A673 (cell line): ENCODE measurements around the gene HERC2. TPM values are rescaled to one million over a fixed set of nuclear protein-coding genes. Genes with fewer than 3 reads are reported as not detected.

ENCODE experiments used
- BruUV-seq: library from RNA; stranded (reverse); fragments of 400-500 nt; replicated peaks from 2 replicates; lab custom pipeline; 2021; lab: Mats Ljungman, UMichigan
- CTCF ChIA-PET: fragments of 300-600 bp; sonication (Branson Sonifier 250); formaldehyde crosslinking; loops from one replicate; lab custom pipeline; 2022; ENCODE audit warnings: antibody characterized with exemption; lab: Charles Lee
- POLR2A ChIA-PET: fragments of 300-600 bp; sonication (Branson Sonifier 250); formaldehyde crosslinking; loops from one replicate; lab custom pipeline; 2022; ENCODE audit warnings: antibody characterized with exemption; ENCODE audit not compliant: low non-redundant PET; lab: Charles Lee
- DNase-seq: peaks from one replicate; pipeline ENCODE4 v3.0.0-alpha.2; 2015; ENCODE audit warnings: low spot score
- H3K27ac ChIP-seq: fragments of 200-600 bp; sonication (generic); 2 replicates; pipeline ENCODE4 v1.5.1; 2016; ENCODE audit warnings: mixed run types, low read depth, mild to moderate bottlenecking, mixed read lengths, antibody characterized with exemption, low read length; ENCODE audit not compliant: poor library complexity, severe bottlenecking
- H3K27me3 ChIP-seq: fragments of 200-600 bp; sonication (generic); replicated peaks from 2 replicates; pipeline ENCODE4 v1.6.1; 2017; ENCODE audit warnings: mixed run types, low read depth, mild to moderate bottlenecking, mixed read lengths, antibody characterized with exemption, low read length; ENCODE audit not compliant: insufficient read depth, poor library complexity
- H3K36me3 ChIP-seq: fragments of 200-600 bp; sonication (generic); 2 replicates; pipeline ENCODE4 v1.6.1; 2016; ENCODE audit warnings: mixed run types, mild to moderate bottlenecking, mixed read lengths, antibody characterized with exemption, low read length; ENCODE audit not compliant: insufficient read depth, poor library complexity, severe bottlenecking
- H3K4me1 ChIP-seq: fragments of 200-600 bp; sonication (generic); 2 replicates; pipeline ENCODE4 v1.6.1; 2017; ENCODE audit warnings: mixed run types, mild to moderate bottlenecking, mixed read lengths, antibody characterized with exemption, low read length; ENCODE audit not compliant: insufficient read depth, poor library complexity, severe bottlenecking
- H3K4me3 ChIP-seq: fragments of 200-600 bp; sonication (generic); 2 replicates; pipeline ENCODE4 v1.5.1; 2016; ENCODE audit warnings: low read depth, mixed run types, mild to moderate bottlenecking, mixed read lengths, low read length; ENCODE audit not compliant: poor library complexity, severe bottlenecking
- H3K9me3 ChIP-seq: fragments of 200-600 bp; sonication (generic); 2 replicates; pipeline ENCODE4 v1.6.1; 2016; ENCODE audit warnings: mixed run types, low read depth, mild to moderate bottlenecking, mixed read lengths, antibody characterized with exemption, low read length; ENCODE audit not compliant: poor library complexity, severe bottlenecking
- EZH2 ChIP-seq: fragments of 200-600 bp; sonication (generic); IDR thresholded peaks from 2 replicates; pipeline ENCODE4 v1.6.1; 2017; ENCODE audit warnings: borderline replicate concordance, low read depth, mild to moderate bottlenecking, mixed read lengths, antibody characterized with exemption, low read length; ENCODE audit not compliant: poor library complexity, severe bottlenecking
- intact Hi-C: fragments of 100-400 bp; cut with micrococcal nuclease; formaldehyde crosslinking; loops from one replicate; pipeline ENCODE4 v1.10.0; 2022; ENCODE audit not compliant: unreplicated experiment
- total RNA-seq: library from RNA; stranded (reverse); gene quantifications from 2 replicates; pipeline ENCODE4 v1.2.3, GENCODE V29; 2021
- TF ChIP-seq, protein P1 (sequence below): fragments of 300-800, 200-600 bp; sonication (generic); conservative IDR thresholded peaks from 2 replicates; pipeline ENCODE4 v1.5.1; 2017; ENCODE audit warnings: low read depth, mild to moderate bottlenecking, antibody characterized with exemption, low read length, moderate library complexity, mixed read lengths

HERC2 gene
- total RNA-seq, 1 experiment from 2014 or later, result 86.1 TPM

- TF ChIP-seq, protein P1, sequence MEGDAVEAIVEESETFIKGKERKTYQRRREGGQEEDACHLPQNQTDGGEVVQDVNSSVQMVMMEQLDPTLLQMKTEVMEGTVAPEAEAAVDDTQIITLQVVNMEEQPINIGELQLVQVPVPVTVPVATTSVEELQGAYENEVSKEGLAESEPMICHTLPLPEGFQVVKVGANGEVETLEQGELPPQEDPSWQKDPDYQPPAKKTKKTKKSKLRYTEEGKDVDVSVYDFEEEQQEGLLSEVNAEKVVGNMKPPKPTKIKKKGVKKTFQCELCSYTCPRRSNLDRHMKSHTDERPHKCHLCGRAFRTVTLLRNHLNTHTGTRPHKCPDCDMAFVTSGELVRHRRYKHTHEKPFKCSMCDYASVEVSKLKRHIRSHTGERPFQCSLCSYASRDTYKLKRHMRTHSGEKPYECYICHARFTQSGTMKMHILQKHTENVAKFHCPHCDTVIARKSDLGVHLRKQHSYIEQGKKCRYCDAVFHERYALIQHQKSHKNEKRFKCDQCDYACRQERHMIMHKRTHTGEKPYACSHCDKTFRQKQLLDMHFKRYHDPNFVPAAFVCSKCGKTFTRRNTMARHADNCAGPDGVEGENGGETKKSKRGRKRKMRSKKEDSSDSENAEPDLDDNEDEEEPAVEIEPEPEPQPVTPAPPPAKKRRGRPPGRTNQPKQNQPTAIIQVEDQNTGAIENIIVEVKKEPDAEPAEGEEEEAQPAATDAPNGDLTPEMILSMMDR, result no peak
- no peak for TF ChIP-seq EZH2
- Histone ChIP-seq H3K36me3 (peaks cover 45% of the 10 kb centered on the region), H3K27me3 (no peaks in the 10 kb centered on the region), H3K9me3 (no peaks in the 10 kb centered on the region), H3K4me3 (no peak overlapping the region), H3K4me1 (no peaks in the 10 kb centered on the region), H3K27ac (no peak overlapping the region)
- CTCF ChIA-PET, result no interaction called here
- DNase-seq, result no peak
- no TSS peak for BruUV-seq
- POLR2A ChIA-PET, result no interaction called here
- intact Hi-C loops, result no loop called here
These were observed 154.9 kb downstream of the HERC2 start for GRCh38 chr15:28167042-28167441.

- BruUV-seq, result no TSS peak
- Histone ChIP-seq H3K4me1 (no peaks in the 10 kb centered on the region), H3K36me3 (peaks cover 51% of the 10 kb centered on the region), H3K27me3 (no peaks in the 10 kb centered on the region), H3K4me3 (no peak overlapping the region), H3K9me3 (no peaks in the 10 kb centered on the region), H3K27ac (no peak overlapping the region)
- ChIA-PET POLR2A (no interaction called here), CTCF (no interaction called here)
- intact Hi-C loops, result no loop called here
- DNase-seq, result no peak
- TF ChIP-seq, protein P1, result no peak
- TF ChIP-seq EZH2, result no peak
These were observed 156.2 kb downstream of the HERC2 start for GRCh38 chr15:28165791-28166190.

DNA sequence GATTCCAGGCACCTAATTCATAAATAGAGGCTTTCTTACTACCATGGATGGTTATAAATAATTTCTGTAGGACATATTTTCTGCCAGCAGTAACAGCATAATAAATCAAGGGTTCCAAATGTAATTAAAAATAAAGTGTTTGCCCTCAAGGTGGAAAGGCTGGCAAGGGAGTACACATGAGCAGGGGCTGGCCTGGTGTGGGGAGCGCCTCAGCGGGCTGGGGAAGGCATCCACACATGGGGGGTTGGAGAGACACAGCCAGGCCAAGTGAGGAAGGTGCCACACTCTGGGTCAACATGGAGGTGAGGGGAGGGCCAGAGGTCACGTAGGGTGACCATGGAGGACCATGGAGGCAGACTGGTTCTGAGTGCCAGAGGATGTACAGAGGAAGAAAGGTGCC lies 157.1 kb downstream of the HERC2 start:
- peaks cover 50% of the 10 kb centered on the region for H3K36me3 ChIP-seq
- POLR2A ChIA-PET, result no interaction called here
- no peak for DNase-seq
- no peaks in the 10 kb centered on the region for H3K27me3 ChIP-seq
- H3K27ac ChIP-seq, result no peak overlapping the region
- TF ChIP-seq, protein P1, result no peak
- no peak for TF ChIP-seq EZH2
- H3K4me1 ChIP-seq, result no peaks in the 10 kb centered on the region
- intact Hi-C loops, result no loop called here
- no peaks in the 10 kb centered on the region for H3K9me3 ChIP-seq
- CTCF ChIA-PET, result no interaction called here
- BruUV-seq, result no TSS peak
- no peak overlapping the region for H3K4me3 ChIP-seq
